HepG2 (cell line): Measurements from ENCODE around the gene ZFTA. TPM values are rescaled to one million over a fixed set of nuclear protein-coding genes. Genes with fewer than 3 reads are reported as not detected.
A peak's percentile ranks its signal among the peaks of the same experiment; 100 is the strongest.

Experiments used
- CCDC6 ChIP-seq: sonication (generic); formaldehyde crosslinking; IDR thresholded peaks from 2 replicates; pipeline ENCODE4 v1.8.1; 2022; ENCODE audit warnings: mild to moderate bottlenecking, missing genetic modification reagents, moderate library complexity
- DDIT3 ChIP-seq: sonication (generic); formaldehyde crosslinking; IDR thresholded peaks from 2 replicates; pipeline ENCODE4 v1.4.0; 2020; ENCODE audit warnings: mild to moderate bottlenecking, missing genetic modification reagents
- DZIP1 ChIP-seq: sonication (generic); formaldehyde crosslinking; IDR thresholded peaks from 2 replicates; pipeline ENCODE4 v1.5.0; 2020; ENCODE audit warnings: mild to moderate bottlenecking, missing genetic modification reagents
- EEA1 ChIP-seq: sonication (generic); formaldehyde crosslinking; IDR thresholded peaks from 2 replicates; pipeline ENCODE4 v1.5.1; 2020; ENCODE audit warnings: mild to moderate bottlenecking, missing genetic modification reagents, borderline replicate concordance
- PAXIP1 ChIP-seq: sonication (generic); formaldehyde crosslinking; conservative IDR thresholded peaks from 2 replicates; pipeline ENCODE4 v1.4.0; 2020; ENCODE audit warnings: mild to moderate bottlenecking, missing genetic modification reagents, moderate library complexity
- POLR2A ChIP-seq, 2 experiments: IDR thresholded peaks; 2 replicates each; pipeline ENCODE4 v1.6.1; 2011; ENCODE audit warnings: low read depth in 2 of 2, low read length in 2 of 2, mild to moderate bottlenecking in 1 of 2, moderate library complexity in 1 of 2; ENCODE audit not compliant: insufficient read depth in 1 of 2
- RBFOX2 ChIP-seq: fragments of 200-400 bp; formaldehyde crosslinking; IDR thresholded peaks from 2 replicates; pipeline ENCODE4 v1.6.1; 2017; ENCODE audit warnings: low read depth, mild to moderate bottlenecking, low read length
- REXO4 ChIP-seq: sonication (generic); formaldehyde crosslinking; IDR thresholded peaks from 2 replicates; pipeline ENCODE4 v1.8.0; 2022; ENCODE audit warnings: missing genetic modification reagents, mild to moderate bottlenecking, borderline replicate concordance
- RXRB ChIP-seq: IDR thresholded peaks from 2 replicates; pipeline ENCODE4 v1.6.1; 2016; ENCODE audit warnings: borderline replicate concordance, missing genetic modification reagents, missing compliant biosample characterization
- TBX2 ChIP-seq: sonication (generic); formaldehyde crosslinking; IDR thresholded peaks from 2 replicates; pipeline ENCODE4 v1.5.0; 2020; ENCODE audit warnings: missing genetic modification reagents, mild to moderate bottlenecking, borderline replicate concordance
- THAP7 ChIP-seq: sonication (generic); formaldehyde crosslinking; IDR thresholded peaks from 2 replicates; pipeline ENCODE4 v1.8.1; 2023; ENCODE audit warnings: mild to moderate bottlenecking, missing genetic modification reagents
- ZBTB20 ChIP-seq: sonication (generic); formaldehyde crosslinking; IDR thresholded peaks from 2 replicates; pipeline ENCODE4 v1.8.1; 2023; ENCODE audit warnings: missing genetic modification reagents, low read depth, mild to moderate bottlenecking, borderline replicate concordance
- ZNF615 ChIP-seq: sonication (generic); formaldehyde crosslinking; IDR thresholded peaks from 2 replicates; pipeline ENCODE4 v1.5.0; 2020; ENCODE audit warnings: mild to moderate bottlenecking, missing genetic modification reagents, borderline replicate concordance
- ZNF746 ChIP-seq: sonication (generic); formaldehyde crosslinking; IDR thresholded peaks from 2 replicates; pipeline ENCODE4 v1.8.0; 2022; ENCODE audit warnings: mild to moderate bottlenecking, missing genetic modification reagents
- ZSCAN31 ChIP-seq: sonication (generic); formaldehyde crosslinking; IDR thresholded peaks from 2 replicates; pipeline ENCODE4 v1.5.0; 2020; ENCODE audit warnings: low read depth, mild to moderate bottlenecking, missing genetic modification reagents
- polyA plus RNA-seq, 8 experiments: library from polyadenylated mRNA; depleted of rRNA in 3 of 8; stranded (reverse) in 7 of 8; unstranded in 1 of 8; fragments of >200 nt; fragmentation: Illumina TruSeq in 4 of 8; extraction: Trizol in 4 of 8; gene quantifications; 2 replicates each; pipeline versions ENCODE4 v1.2.1 to v1.2.3, GENCODE V29; 2011 to 2016; ENCODE audit warnings: low read depth in 4 of 8, missing spikeins in 1 of 8, mixed read lengths in 1 of 8; ENCODE audit not compliant: insufficient read depth in 1 of 8
- total RNA-seq, 5 experiments: library from RNA; depleted of rRNA; stranded (reverse); fragments of >200 nt; fragmentation: Illumina TruSeq; extraction: Trizol; gene quantifications; 2 replicates each; pipeline ENCODE4 v1.2.3, GENCODE V29; 2016; ENCODE audit warnings: low read depth in 1 of 5
- TF ChIP-seq, protein P1 (sequence below): IDR thresholded peaks from 2 replicates; pipeline ENCODE4 v1.6.1; 2016; ENCODE audit warnings: mild to moderate bottlenecking, missing biosample characterization, missing genetic modification reagents
- TF ChIP-seq, protein P2 (sequence below): sonication (generic); formaldehyde crosslinking; IDR thresholded peaks from 2 replicates; pipeline ENCODE4 v1.4.0; 2020; ENCODE audit warnings: mild to moderate bottlenecking, missing genetic modification reagents

Gene ZFTA
- total and polyA plus RNA-seq, 2 of the 13 experiments (the other 11 are each of a cell fraction or from before 2014, with no cell fraction given) = 3.9 to 10.4 TPM

- no peak for TF ChIP-seq DZIP1 (CRISPR knock-in tag)
- TF ChIP-seq RBFOX2 = peak; percentile 76
- no peak for TF ChIP-seq ZNF615
- TF ChIP-seq PAXIP1 (CRISPR knock-in tag) = peak; percentile 24; the same call in 1 of the 2 replicates
- peak; percentile 42; the same call in 1 of the 2 replicates for TF ChIP-seq TBX2 (CRISPR knock-in tag)
- TF ChIP-seq EEA1 (CRISPR knock-in tag) = no peak
- TF ChIP-seq, protein P1, sequence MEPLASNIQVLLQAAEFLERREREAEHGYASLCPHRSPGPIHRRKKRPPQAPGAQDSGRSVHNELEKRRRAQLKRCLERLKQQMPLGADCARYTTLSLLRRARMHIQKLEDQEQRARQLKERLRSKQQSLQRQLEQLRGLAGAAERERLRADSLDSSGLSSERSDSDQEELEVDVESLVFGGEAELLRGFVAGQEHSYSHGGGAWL (CRISPR knock-in tag) = no peak
- no peak for TF ChIP-seq DDIT3
- no peak for TF ChIP-seq REXO4
- TF ChIP-seq ZSCAN31 (CRISPR knock-in tag) = 0 out of 2 replicates have a peak, but pooled peaks have one; percentile 31
- no peak for TF ChIP-seq ZBTB20 (CRISPR knock-in tag)
- peak in 1 of 2 experiments; percentile 22; a peak in 1 of 4 replicates for TF ChIP-seq POLR2A (IDR thresholded peaks at IDR 0.05; ENCODE audit: insufficient read depth in 1 of 2, low read depth in 2 of 2, low read length in 2 of 2)
- TF ChIP-seq RXRB = no peak
- TF ChIP-seq CCDC6 (CRISPR knock-in tag) = no peak
- no peak for TF ChIP-seq ZNF746 (CRISPR knock-in tag)
- TF ChIP-seq THAP7 (CRISPR knock-in tag) = no peak
- TF ChIP-seq, protein P2, sequence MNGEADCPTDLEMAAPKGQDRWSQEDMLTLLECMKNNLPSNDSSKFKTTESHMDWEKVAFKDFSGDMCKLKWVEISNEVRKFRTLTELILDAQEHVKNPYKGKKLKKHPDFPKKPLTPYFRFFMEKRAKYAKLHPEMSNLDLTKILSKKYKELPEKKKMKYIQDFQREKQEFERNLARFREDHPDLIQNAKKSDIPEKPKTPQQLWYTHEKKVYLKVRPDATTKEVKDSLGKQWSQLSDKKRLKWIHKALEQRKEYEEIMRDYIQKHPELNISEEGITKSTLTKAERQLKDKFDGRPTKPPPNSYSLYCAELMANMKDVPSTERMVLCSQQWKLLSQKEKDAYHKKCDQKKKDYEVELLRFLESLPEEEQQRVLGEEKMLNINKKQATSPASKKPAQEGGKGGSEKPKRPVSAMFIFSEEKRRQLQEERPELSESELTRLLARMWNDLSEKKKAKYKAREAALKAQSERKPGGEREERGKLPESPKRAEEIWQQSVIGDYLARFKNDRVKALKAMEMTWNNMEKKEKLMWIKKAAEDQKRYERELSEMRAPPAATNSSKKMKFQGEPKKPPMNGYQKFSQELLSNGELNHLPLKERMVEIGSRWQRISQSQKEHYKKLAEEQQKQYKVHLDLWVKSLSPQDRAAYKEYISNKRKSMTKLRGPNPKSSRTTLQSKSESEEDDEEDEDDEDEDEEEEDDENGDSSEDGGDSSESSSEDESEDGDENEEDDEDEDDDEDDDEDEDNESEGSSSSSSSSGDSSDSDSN (CRISPR knock-in tag) = peak; percentile 30; the same call in 1 of the 2 replicates
Observed at GRCh38 chr11:63764679-63765647, 3.6 kb downstream of the ZFTA start (continued).
